PFSK-1 (cell line): ENCODE data around the gene SCAMP5.

Experiments
- FOXP2 ChIP-seq: optimal IDR thresholded peaks from 2 replicates; pipeline ENCODE3; 2011; ENCODE audit warnings: borderline replicate concordance, control low read depth, inconsistent platforms; ENCODE audit not compliant: insufficient read depth; ENCODE audit errors: extremely low read length, extremely low read depth
- POLR2AphosphoS5 ChIP-seq: IDR thresholded peaks from 2 replicates; pipeline ENCODE4 v1.6.1; 2012; ENCODE audit warnings: low read depth, mild to moderate bottlenecking, control low read depth, low read length, moderate library complexity
- REST ChIP-seq, 2 experiments: IDR thresholded peaks; 2 replicates each; pipeline versions ENCODE4 v1.6.1 to v1.8.0; 2011 to 2012; ENCODE audit warnings: low read depth in 2 of 2, low read length in 2 of 2, control low read depth in 1 of 2, inconsistent platforms in 1 of 2, mild to moderate bottlenecking in 1 of 2, moderate library complexity in 1 of 2; ENCODE audit not compliant: insufficient read depth in 1 of 2
- SIN3A ChIP-seq: IDR thresholded peaks from 2 replicates; pipeline ENCODE4 v1.6.1; 2012; ENCODE audit warnings: mild to moderate bottlenecking, low read length, moderate library complexity, borderline replicate concordance; ENCODE audit not compliant: insufficient read depth
- TAF1 ChIP-seq: IDR thresholded peaks from 2 replicates; pipeline ENCODE4 v1.6.1; 2012; ENCODE audit warnings: low read length, control low read depth, borderline replicate concordance; ENCODE audit not compliant: insufficient read depth

- no peak for TF ChIP-seq SIN3A
- no peak for TF ChIP-seq TAF1
- no peak for TF ChIP-seq POLR2AphosphoS5
- TF ChIP-seq REST (IDR thresholded peaks at IDR 0.05; ENCODE audit: insufficient read depth in 1 of 2, low read depth in 2 of 2, low read length in 2 of 2): no peak
- no peak for TF ChIP-seq FOXP2
Observed at GRCh38 chr15:75052972-75053747, 57.8 kb downstream of the SCAMP5 start.
